HG02763 (cell line): ENCODE measurements around the gene UTF1.
"Not testable (repeated sequence)": the region's sequence is repeated elsewhere in the genome, so short reads cannot be mapped to it uniquely, and the experiment has no call there.

Source experiments
- ATAC-seq: cut with Tn5 transposase; IDR thresholded peaks from one replicate; pipeline ENCODE4 v1.9.1; 2021; ENCODE audit warnings: mild to moderate bottlenecking, moderate library complexity; ENCODE audit not compliant: unreplicated experiment

The UTF1 gene

GRCh38 chr10:133226251-133226808 is 3.7 kb upstream of the UTF1 start:
- ATAC-seq = no peak

- no peak for ATAC-seq
Measured at GRCh38 chr10:133227256-133227655, 2.8 kb upstream of the UTF1 start.

- no peak for ATAC-seq
Measured at GRCh38 chr10:133229265-133230043, 563 bp upstream of the UTF1 start.

GRCh38 chr10:133230387-133231195 is 574 bp downstream of the UTF1 start:
- no peak for ATAC-seq

- no peak for ATAC-seq
Measured at GRCh38 chr10:133231244-133231945, 1.4 kb downstream of the UTF1 start.

- ATAC-seq = no peak
Measured at GRCh38 chr10:133231946-133232574, 2.0 kb downstream of the UTF1 start.

GRCh38 chr10:133234796-133235195 is 4.8 kb downstream of the UTF1 start:
- ATAC-seq = not testable (repeated sequence)

GRCh38 chr10:133235265-133235855 is 5.3 kb downstream of the UTF1 start:
- no peak for ATAC-seq

- ATAC-seq = no peak
Measured at GRCh38 chr10:133235932-133236331, 5.9 kb downstream of the UTF1 start.

- ATAC-seq = no peak
Measured at GRCh38 chr10:133236401-133237240, 6.6 kb downstream of the UTF1 start.

GRCh38 chr10:133237241-133237587 is 7.2 kb downstream of the UTF1 start:
- no peak for ATAC-seq

GRCh38 chr10:133237588-133238465 is 7.8 kb downstream of the UTF1 start, which contains the start of gene VENTX:
Gene VENTX (plus strand): TSS chr10:133237855. CDS start chr10:133237915, 60 bp downstream.
- no peak for ATAC-seq

GRCh38 chr10:133238466-133238804 is 8.4 kb downstream of the UTF1 start:
- no peak for ATAC-seq

- ATAC-seq = no peak
Measured at GRCh38 chr10:133239990-133240389, 10.0 kb downstream of the UTF1 start.

- ATAC-seq = no peak
Measured at GRCh38 chr10:133241501-133242205, 11.6 kb downstream of the UTF1 start.

- ATAC-seq = no peak
Measured at GRCh38 chr10:133242611-133243356, 12.8 kb downstream of the UTF1 start.

GRCh38 chr10:133243593-133243992 is 13.6 kb downstream of the UTF1 start:
- ATAC-seq = no peak
